Neuronal stem cell (in vitro differentiated cells): ENCODE data around the gene CACNA1C.

ENCODE experiments used
- DNase-seq: peaks from one replicate; pipeline ENCODE4 v3.0.0-alpha.2; 2013; ENCODE audit warnings: low spot score
- H2AFZ ChIP-seq: one replicate; pipeline ENCODE4 v1.6.1; 2013; ENCODE audit warnings: mild to moderate bottlenecking, low read length, inconsistent platforms
- H2AK5ac ChIP-seq: 2 replicates; pipeline ENCODE4 v1.6.1; 2013; ENCODE audit warnings: low read depth, mild to moderate bottlenecking, inconsistent platforms, low read length, moderate library complexity, mixed read lengths
- H2BK120ac ChIP-seq: 2 replicates; pipeline ENCODE4 v1.6.1; 2013; ENCODE audit warnings: low read depth, mild to moderate bottlenecking, inconsistent platforms, low read length, moderate library complexity, mixed read lengths
- H2BK12ac ChIP-seq: one replicate; pipeline ENCODE4 v1.6.1; 2013; ENCODE audit warnings: low read length, inconsistent platforms
- H2BK15ac ChIP-seq: 2 replicates; pipeline ENCODE4 v1.6.1; 2013; ENCODE audit warnings: mild to moderate bottlenecking, low read length, inconsistent platforms, mixed read lengths
- H2BK5ac ChIP-seq: one replicate; pipeline ENCODE4 v1.6.1; 2013; ENCODE audit warnings: inconsistent platforms, mild to moderate bottlenecking, low read length, moderate library complexity
- H3K14ac ChIP-seq: one replicate; pipeline ENCODE4 v1.6.1; 2013; ENCODE audit warnings: low read length, inconsistent platforms
- H3K18ac ChIP-seq: 2 replicates; pipeline ENCODE4 v1.6.1; 2013; ENCODE audit warnings: low read length, inconsistent platforms
- H3K23ac ChIP-seq: 2 replicates; pipeline ENCODE4 v1.6.1; 2013; ENCODE audit warnings: low read depth, mild to moderate bottlenecking, mixed read lengths, low read length, inconsistent platforms; ENCODE audit not compliant: poor library complexity
- H3K27ac ChIP-seq: replicated peaks from 3 replicates; pipeline ENCODE4 v1.5.1; 2013; ENCODE audit warnings: low read length, inconsistent platforms
- H3K27me3 ChIP-seq, 3 experiments: 2 replicates each; pipeline ENCODE4 v1.6.1; 2013; ENCODE audit warnings: low read length in 3 of 3, mild to moderate bottlenecking in 2 of 3, inconsistent platforms in 1 of 3, low read depth in 1 of 3, mixed read lengths in 1 of 3, moderate library complexity in 1 of 3; ENCODE audit not compliant: control insufficient read depth in 3 of 3, insufficient read depth in 3 of 3
- H3K36me3 ChIP-seq, 2 donors: replicated peaks in 1 of 2; 2 replicates each; pipeline ENCODE4 v1.6.1; 2013; ENCODE audit warnings: low read length in 2 of 2; ENCODE audit not compliant: control insufficient read depth in 2 of 2, insufficient read depth in 2 of 2
- H3K4ac ChIP-seq: 2 replicates; pipeline ENCODE4 v1.6.1; 2013; ENCODE audit warnings: inconsistent platforms, mild to moderate bottlenecking, low read length, moderate library complexity
- H3K4me1 ChIP-seq, 2 donors: 1 replicate in 1 of 2; 2 replicates in 1 of 2; pipeline ENCODE4 v1.6.1; 2013; ENCODE audit warnings: low read length in 2 of 2, low read depth in 1 of 2; ENCODE audit not compliant: control insufficient read depth in 2 of 2, insufficient read depth in 1 of 2
- H3K4me2 ChIP-seq: one replicate; pipeline ENCODE4 v1.6.1; 2013; ENCODE audit warnings: mild to moderate bottlenecking, low read length, inconsistent platforms; ENCODE audit not compliant: insufficient read depth, poor library complexity, severe bottlenecking
- H3K4me3 ChIP-seq, 2 donors: 2 replicates each; pipeline ENCODE4 v1.5.1; 2013; ENCODE audit warnings: low read length in 2 of 2, mild to moderate bottlenecking in 2 of 2, inconsistent platforms in 1 of 2, moderate library complexity in 1 of 2
- H3K79me1 ChIP-seq: one replicate; pipeline ENCODE4 v1.6.1; 2013; ENCODE audit warnings: low read depth, mild to moderate bottlenecking, inconsistent platforms, low read length, moderate library complexity
- H3K9ac ChIP-seq: one replicate; pipeline ENCODE4 v1.6.1; 2013; ENCODE audit warnings: mild to moderate bottlenecking, low read depth, low read length, inconsistent platforms; ENCODE audit not compliant: poor library complexity
- H3K9me3 ChIP-seq, 2 donors: replicated peaks in 1 of 2; 2 replicates each; pipeline versions ENCODE3 to v1.6.1; 2013; ENCODE audit warnings: low read length in 2 of 2, mild to moderate bottlenecking in 2 of 2, inconsistent platforms in 1 of 2, low read depth in 1 of 2, mixed read lengths in 1 of 2, moderate library complexity in 1 of 2; ENCODE audit not compliant: control insufficient read depth in 2 of 2, insufficient read depth in 1 of 2
- H4K8ac ChIP-seq: one replicate; pipeline ENCODE4 v1.6.1; 2013; ENCODE audit warnings: low read depth, mild to moderate bottlenecking, inconsistent platforms, low read length, moderate library complexity
- H4K91ac ChIP-seq: one replicate; pipeline ENCODE4 v1.6.1; 2013; ENCODE audit warnings: low read length, low read depth, mild to moderate bottlenecking, inconsistent platforms; ENCODE audit not compliant: poor library complexity
- WGBS, 2 donors: extraction: QIAGEN DNeasy Blood & Tissue Kit; methylation state at CpG; one replicate each; pipeline ENCODE4 v1.1.7; 2013; ENCODE audit warnings: missing lambda C conversion rate in 2 of 2, mixed read lengths in 1 of 2; ENCODE audit not compliant: insufficient read length in 2 of 2, insufficient replicate concordance in 1 of 2; ENCODE audit errors: extremely low coverage in 2 of 2; 5-methylcytosine and 5-hydroxymethylcytosine counted together

Gene CACNA1C

GRCh38 chr12:2662524-2662923 lies 609.7 kb downstream of the CACNA1C start:
- H3K9me3 ChIP-seq, result no peaks in the 10 kb centered on the region
- no peak overlapping the region for H2BK15ac ChIP-seq
- no peak overlapping the region for H3K4me2 ChIP-seq
- H2BK12ac ChIP-seq, result no peak overlapping the region
- no peaks in the 10 kb centered on the region for H3K36me3 ChIP-seq
- no peaks in the 10 kb centered on the region for H3K4me1 ChIP-seq
- no peak overlapping the region for H4K8ac ChIP-seq
- no peak overlapping the region for H3K14ac ChIP-seq
- no peak overlapping the region for H3K27ac ChIP-seq
- no peak overlapping the region for H2BK5ac ChIP-seq
- no peak overlapping the region for H2AFZ ChIP-seq
- H3K27me3 ChIP-seq, result no peaks in the 10 kb centered on the region
- no peak overlapping the region for H3K4ac ChIP-seq
- no peak for DNase-seq
- no peak overlapping the region for H3K9ac ChIP-seq
- H2BK120ac ChIP-seq, result no peak overlapping the region
- H3K23ac ChIP-seq, result no peak overlapping the region
- H3K18ac ChIP-seq, result no peak overlapping the region
- no peak overlapping the region for H3K4me3 ChIP-seq
- no peaks in the 10 kb centered on the region for H3K79me1 ChIP-seq
- H2AK5ac ChIP-seq, result no peak overlapping the region
- WGBS, 2 donors, result no CpG with 5 or more reads among the region's 2 CpGs
- H4K91ac ChIP-seq, result no peak overlapping the region

DNA sequence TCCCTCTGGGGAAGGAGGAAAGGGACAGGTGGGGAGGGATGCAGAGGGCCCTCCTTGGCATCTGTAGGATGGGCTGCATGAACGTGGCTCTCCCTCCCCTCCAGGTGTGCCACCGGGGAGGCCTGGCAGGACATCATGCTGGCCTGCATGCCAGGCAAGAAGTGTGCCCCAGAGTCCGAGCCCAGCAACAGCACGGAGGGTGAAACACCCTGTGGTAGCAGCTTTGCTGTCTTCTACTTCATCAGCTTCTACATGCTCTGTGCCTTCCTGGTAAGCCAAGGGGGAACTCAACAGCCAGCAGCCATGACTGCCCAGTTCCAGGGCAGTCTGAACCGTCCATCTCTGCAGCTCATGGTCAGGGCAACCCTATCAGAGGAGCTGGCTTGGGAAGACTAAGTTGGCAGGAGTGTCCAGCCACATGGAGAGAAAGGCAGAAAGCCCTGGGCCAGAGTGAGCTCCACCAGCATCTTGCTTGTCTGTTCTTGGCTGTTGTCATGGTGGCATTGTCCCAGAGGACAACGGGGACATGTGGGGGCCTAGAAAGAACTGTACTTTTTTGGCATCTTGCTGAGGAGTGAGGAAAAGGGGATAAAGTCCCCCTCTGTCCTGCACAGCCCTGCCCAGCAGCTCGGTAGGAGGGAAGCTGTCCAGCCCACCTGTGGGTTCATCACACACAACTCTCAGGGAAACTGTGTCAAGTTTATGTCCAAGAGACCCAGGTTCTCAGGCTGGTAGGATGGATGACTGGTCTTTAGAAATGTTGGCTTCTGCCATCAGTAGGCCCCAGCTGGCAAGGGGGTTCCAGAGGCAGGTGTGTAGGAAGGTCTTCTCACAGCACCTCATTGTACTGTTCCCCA lies 612.2 kb downstream of the CACNA1C start:
- no peak for DNase-seq
- WGBS, 2 donors, result no CpG with 5 or more reads among the region's 7 CpGs
- Histone ChIP-seq H3K18ac (no peak overlapping the region), H2BK12ac (no peak overlapping the region), H3K4me1 (no peaks in the 10 kb centered on the region), H3K9ac (no peak overlapping the region), H3K27me3 (no peaks in the 10 kb centered on the region), H3K4ac (no peak overlapping the region), H3K9me3 (no peaks in the 10 kb centered on the region), H3K79me1 (no peaks in the 10 kb centered on the region), H2BK15ac (no peak overlapping the region), H3K14ac (no peak overlapping the region), H2BK5ac (no peak overlapping the region), H4K91ac (no peak overlapping the region), H3K4me3 (no peak overlapping the region), H3K23ac (no peak overlapping the region), H4K8ac (no peak overlapping the region), H2AK5ac (no peak overlapping the region), H2BK120ac (no peak overlapping the region), H2AFZ (no peak overlapping the region), H3K36me3 (no peaks in the 10 kb centered on the region), H3K27ac (no peak overlapping the region), H3K4me2 (no peak overlapping the region)

- Histone ChIP-seq H3K9ac (no peak overlapping the region), H3K36me3 (no peaks in the 10 kb centered on the region), H3K14ac (no peak overlapping the region), H3K27me3 (no peaks in the 10 kb centered on the region), H2AFZ (no peak overlapping the region), H3K4me3 (no peak overlapping the region), H3K4me2 (no peak overlapping the region), H2BK120ac (no peak overlapping the region), H2BK12ac (no peak overlapping the region), H2AK5ac (no peak overlapping the region), H3K9me3 (no peaks in the 10 kb centered on the region), H3K79me1 (no peaks in the 10 kb centered on the region), H2BK15ac (no peak overlapping the region), H4K8ac (no peak overlapping the region), H3K4me1 (no peaks in the 10 kb centered on the region), H3K18ac (no peak overlapping the region), H2BK5ac (no peak overlapping the region), H3K27ac (no peak overlapping the region), H3K4ac (no peak overlapping the region), H4K91ac (no peak overlapping the region), H3K23ac (no peak overlapping the region)
- DNase-seq, result no peak
- no CpG with 5 or more reads among the region's 11 CpGs for WGBS, 2 donors
Observed at GRCh38 chr12:2666411-2666810, 613.6 kb downstream of the CACNA1C start.

GRCh38 chr12:2666846-2667245 lies 614.1 kb downstream of the CACNA1C start:
- no peaks in the 10 kb centered on the region for H3K4me1 ChIP-seq
- H3K27ac ChIP-seq, result no peak overlapping the region
- no peak overlapping the region for H2AK5ac ChIP-seq
- H3K4me2 ChIP-seq, result no peak overlapping the region
- no peak overlapping the region for H2BK12ac ChIP-seq
- H2BK120ac ChIP-seq, result no peak overlapping the region
- no peak overlapping the region for H3K18ac ChIP-seq
- H3K23ac ChIP-seq, result no peak overlapping the region
- WGBS, 2 donors, result no CpG with 5 or more reads among the region's 3 CpGs
- no peak overlapping the region for H2BK5ac ChIP-seq
- no peak overlapping the region for H4K8ac ChIP-seq
- H3K9ac ChIP-seq, result no peak overlapping the region
- H4K91ac ChIP-seq, result no peak overlapping the region
- no peak overlapping the region for H3K4me3 ChIP-seq
- no peak overlapping the region for H2AFZ ChIP-seq
- H3K36me3 ChIP-seq, result no peaks in the 10 kb centered on the region
- no peaks in the 10 kb centered on the region for H3K79me1 ChIP-seq
- no peak for DNase-seq
- H2BK15ac ChIP-seq, result no peak overlapping the region
- H3K14ac ChIP-seq, result no peak overlapping the region
- H3K27me3 ChIP-seq, result no peaks in the 10 kb centered on the region
- no peak overlapping the region for H3K4ac ChIP-seq
- no peaks in the 10 kb centered on the region for H3K9me3 ChIP-seq
